ENCODE data around the gene VKORC1.

- TF ChIP-seq CTCF (IDR thresholded peaks at IDR 0.05 in 4 of 5, conservative IDR thresholded peaks at IDR 0.05 in 1 of 5) (no peak), POLR2A (IDR thresholded peaks at IDR 0.05) (no peak)
Observed at GRCh38 chr16:31133046-31133501, 38.5 kb upstream of the VKORC1 start.
